BLaER1 treated with 17β-estradiol and CSF1 and Interleukin-3, amounts not matched to agents 10 nM and 100 nM (cell line): ENCODE results near the gene BAIAP3.
A peak's percentile ranks its signal among the peaks of the same experiment; 100 is the strongest.
"Not testable (repeated sequence)": the region's sequence is repeated elsewhere in the genome, so short reads cannot be mapped to it uniquely, and the experiment has no call there.

Experiments
- H3K27ac ChIP-seq, 11 experiments: shearing (Covaris generic); formaldehyde crosslinking; 2 replicates each; pipeline ENCODE4 v1.8.1; 2022
- H3K27me3 ChIP-seq, 11 experiments: shearing (Covaris generic); formaldehyde crosslinking; 2 replicates each; pipeline ENCODE4 v1.8.1; 2022
- H3K36me3 ChIP-seq, 11 experiments: shearing (Covaris generic); formaldehyde crosslinking; 2 replicates each; pipeline ENCODE4 v1.8.1; 2022
- H3K4me1 ChIP-seq, 10 experiments: shearing (Covaris generic); formaldehyde crosslinking; 2 replicates each; pipeline ENCODE4 v1.8.1; 2022
- H3K4me2 ChIP-seq, 11 experiments: shearing (Covaris generic); formaldehyde crosslinking; 2 replicates each; pipeline ENCODE4 v1.8.1; 2022
- H3K4me3 ChIP-seq, 10 experiments: shearing (Covaris generic); formaldehyde crosslinking; 2 replicates each; pipeline ENCODE4 v1.8.1; 2022
- H3K9ac ChIP-seq, 11 experiments: shearing (Covaris generic); formaldehyde crosslinking; 2 replicates each; pipeline ENCODE4 v1.8.1; 2022
- H3K9me3 ChIP-seq, 11 experiments: shearing (Covaris generic); formaldehyde crosslinking; replicated peaks in 1 of 11; 2 replicates each; pipeline ENCODE4 v1.8.1; 2022
- H4K20me1 ChIP-seq, 11 experiments: shearing (Covaris generic); formaldehyde crosslinking; 2 replicates each; pipeline ENCODE4 v1.8.1; 2022
- Cebpa-rat ChIP-seq, 11 experiments: shearing (Covaris generic); IDR thresholded peaks; 2 replicates each; pipeline ENCODE4 v1.8.1; 2022

Gene BAIAP3

DNA sequence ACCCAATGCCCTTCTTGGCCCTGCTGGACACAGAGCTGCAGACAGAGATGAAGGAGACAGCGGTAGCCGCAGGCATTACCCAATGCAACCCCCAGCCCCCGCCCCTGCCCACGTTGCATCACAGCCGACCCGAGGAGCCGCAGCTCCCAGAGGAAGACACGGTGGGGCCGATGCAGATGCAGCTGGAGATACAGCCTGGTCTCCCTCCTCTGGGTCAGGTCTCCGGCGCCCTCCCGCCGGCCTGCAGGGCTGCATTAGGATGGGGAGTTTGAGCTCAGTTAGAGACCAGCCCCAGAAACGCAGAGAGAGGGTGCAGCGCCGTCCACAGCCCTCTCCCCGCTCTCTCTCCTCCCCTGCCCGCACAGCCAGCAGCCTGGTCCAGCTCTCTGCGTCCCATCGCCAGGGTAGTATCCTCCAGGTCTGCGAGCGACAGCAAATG is 43.4 kb upstream of the BAIAP3 start:
- H3K27ac ChIP-seq, result peak overlapping the region in 8 of 11 experiments; percentile 74 to 93 (median 82); a peak in 17 of 22 replicates
- H3K9ac ChIP-seq, result peak overlapping the region in 9 of 11 experiments; percentile 18 to 85 (median 74); a peak in 16 of 22 replicates
- no peaks in the 10 kb centered on the region for H4K20me1 ChIP-seq
- peaks cover 34 to 75% (median 70%) of the 10 kb centered on the region in 10 experiments for H3K4me1 ChIP-seq
- H3K4me2 ChIP-seq, result peak overlapping the region; percentile 68 to 99 (median 94)
- peak overlapping the region in 8 of 10 experiments; percentile 0 to 63 (median 51); a peak in 14 of 20 replicates for H3K4me3 ChIP-seq
- no peaks in the 10 kb centered on the region for H3K36me3 ChIP-seq
- TF ChIP-seq Cebpa-rat (IDR thresholded peaks at IDR 0.05), result peak in 9 of 11 experiments; percentile 10 to 98 (median 91); a peak in 16 of 22 replicates
- H3K27me3 ChIP-seq, result peaks cover 0 to 36% (median 11%) of the 10 kb centered on the region in 11 experiments; a peak in 15 of 22 replicates
- no peaks in the 10 kb centered on the region for H3K9me3 ChIP-seq

DNA sequence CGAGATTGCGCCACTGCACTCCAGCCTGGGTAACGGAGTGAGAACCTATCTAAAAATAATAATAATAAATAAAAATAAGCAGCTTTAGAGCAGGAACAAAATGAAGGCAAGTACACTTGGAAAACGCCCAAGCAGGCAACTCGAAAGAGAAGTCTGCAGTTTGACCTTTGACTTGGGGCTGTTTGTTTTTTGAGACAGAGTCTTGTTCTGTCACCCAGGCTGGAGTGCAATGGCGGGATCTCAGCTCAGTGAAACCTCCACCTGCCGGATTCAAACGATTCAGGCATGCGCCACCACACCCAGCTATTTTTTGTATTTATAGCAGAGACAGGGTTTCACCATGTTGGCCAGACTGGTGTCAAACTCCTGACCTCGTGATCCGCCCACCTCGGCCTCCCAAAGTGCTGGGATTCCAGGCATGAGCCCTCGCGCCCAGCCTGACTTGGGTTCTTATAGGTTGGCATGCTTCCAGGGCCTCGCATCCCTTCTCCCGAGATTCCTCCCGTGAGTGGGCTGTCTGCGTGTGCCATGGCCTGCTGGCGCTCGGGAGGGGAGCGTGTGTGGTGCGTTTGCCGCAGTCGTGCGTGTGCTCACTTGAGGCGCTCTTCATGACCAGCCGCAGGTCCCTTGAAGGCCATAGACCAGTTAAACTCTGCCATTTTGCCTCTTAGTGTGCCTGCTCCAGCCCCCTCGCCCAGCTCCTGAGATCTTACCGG is 42.4 kb upstream of the BAIAP3 start:
- Histone ChIP-seq H3K27ac (peak overlapping the region in 8 of 11 experiments; percentile 71 to 93 (median 82); a peak in 15 of 22 replicates), H3K27me3 (peaks cover 0 to 28% (median 11%) of the 10 kb centered on the region in 11 experiments; a peak in 14 of 22 replicates), H3K4me1 (peaks cover 37 to 85% (median 75%) of the 10 kb centered on the region in 10 experiments), H3K9me3 (no peaks in the 10 kb centered on the region), H3K4me2 (peak overlapping the region; percentile 9 to 99 (median 94); a peak in 20 of 22 replicates), H4K20me1 (no peaks in the 10 kb centered on the region), H3K36me3 (no peaks in the 10 kb centered on the region), H3K4me3 (peak overlapping the region in 1 of 10 experiments; percentile 63; a peak in 2 of 20 replicates), H3K9ac (peak overlapping the region in 8 of 11 experiments; percentile 63 to 85 (median 76); a peak in 11 of 22 replicates)
- no peak for TF ChIP-seq Cebpa-rat (IDR thresholded peaks at IDR 0.05)

GRCh38 chr16:1291576-1291974 is 41.9 kb upstream of the BAIAP3 start:
- Histone ChIP-seq H3K9me3 (no peaks in the 10 kb centered on the region), H3K4me2 (peak overlapping the region; percentile 9 to 99 (median 94); a peak in 19 of 22 replicates), H3K36me3 (no peaks in the 10 kb centered on the region), H3K27ac (peak overlapping the region in 8 of 11 experiments; percentile 71 to 93 (median 82); a peak in 15 of 22 replicates), H3K4me1 (peaks cover 42 to 88% (median 77%) of the 10 kb centered on the region in 10 experiments), H3K4me3 (no peak overlapping the region), H3K27me3 (peaks cover 0 to 26% (median 11%) of the 10 kb centered on the region in 11 experiments; a peak in 11 of 22 replicates), H4K20me1 (no peaks in the 10 kb centered on the region), H3K9ac (peak overlapping the region in 4 of 11 experiments; percentile 36 to 85 (median 79); a peak in 6 of 22 replicates)
- TF ChIP-seq Cebpa-rat (IDR thresholded peaks at IDR 0.05), result no peak

DNA sequence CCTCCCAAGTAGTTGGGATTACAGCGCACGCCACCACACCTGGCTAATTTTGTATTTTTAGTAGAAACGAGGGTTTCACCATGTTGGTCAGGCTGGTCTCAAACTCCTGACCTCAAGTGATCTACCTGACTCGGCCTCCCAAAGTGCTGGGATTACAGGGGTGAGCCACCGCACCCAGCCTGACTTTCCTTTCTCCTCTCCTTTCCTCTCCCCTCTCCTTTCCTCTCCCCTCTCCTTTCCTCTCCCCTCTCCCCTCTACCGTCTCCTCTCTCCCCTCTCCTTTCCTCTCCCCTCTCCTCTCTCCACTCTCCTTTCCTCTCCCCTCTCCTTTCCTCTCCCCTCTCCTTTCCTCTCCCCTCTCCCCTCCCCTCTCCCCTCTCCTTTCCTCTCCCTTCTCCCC is 41.2 kb upstream of the BAIAP3 start:
- H3K36me3 ChIP-seq, H3K9me3 ChIP-seq, H4K20me1 ChIP-seq, H3K4me3 ChIP-seq: not testable (repeated sequence)
- peak overlapping the region in 7 of 11 experiments; percentile 77 to 93 (median 86); a peak in 10 of 22 replicates for H3K27ac ChIP-seq
- H3K9ac ChIP-seq, result peak overlapping the region in 2 of 11 experiments; percentile 79 to 85; a peak in 4 of 22 replicates
- peaks cover 48 to 95% (median 83%) of the 10 kb centered on the region in 10 experiments for H3K4me1 ChIP-seq
- peak overlapping the region in 9 of 11 experiments; percentile 88 to 99 (median 97); a peak in 16 of 22 replicates for H3K4me2 ChIP-seq
- peaks cover 0 to 24% (median 11%) of the 10 kb centered on the region in 11 experiments; a peak in 10 of 22 replicates for H3K27me3 ChIP-seq

GRCh38 chr16:1292808-1293207 is 40.6 kb upstream of the BAIAP3 start:
- Histone ChIP-seq H3K27me3 (peaks cover 0 to 18% (median 5%) of the 10 kb centered on the region in 11 experiments; a peak in 9 of 22 replicates), H3K4me2 (peak overlapping the region in 9 of 11 experiments; percentile 60 to 78 (median 69); a peak in 18 of 22 replicates), H3K27ac (peak overlapping the region in 8 of 11 experiments; percentile 59 to 76 (median 68); a peak in 14 of 22 replicates)

GRCh38 chr16:1293921-1294656 is 39.4 kb upstream of the BAIAP3 start:
- H3K4me3 ChIP-seq, result no peak overlapping the region
- H4K20me1 ChIP-seq, result no peaks in the 10 kb centered on the region
- H3K36me3 ChIP-seq, result no peaks in the 10 kb centered on the region
- peak overlapping the region in 9 of 11 experiments; percentile 44 to 76 (median 67); a peak in 14 of 22 replicates for H3K27ac ChIP-seq
- no peaks in the 10 kb centered on the region for H3K9me3 ChIP-seq
- peak overlapping the region; percentile 40 to 78 (median 68); a peak in 21 of 22 replicates for H3K4me2 ChIP-seq
- H3K27me3 ChIP-seq, result peaks cover 0 to 12% (median under 1%) of the 10 kb centered on the region in 11 experiments; a peak in 6 of 22 replicates
- H3K4me1 ChIP-seq, result peaks cover 53 to 88% (median 78%) of the 10 kb centered on the region in 10 experiments
- no peak for TF ChIP-seq Cebpa-rat (IDR thresholded peaks at IDR 0.05)
- H3K9ac ChIP-seq, result peak overlapping the region in 5 of 11 experiments; percentile 6 to 53 (median 33); a peak in 5 of 22 replicates

More at GRCh38 chr16:1292808-1293207, 40.6 kb upstream of the BAIAP3 start:
- H3K36me3 ChIP-seq, H3K9me3 ChIP-seq, H4K20me1 ChIP-seq, H3K4me3 ChIP-seq: not testable (repeated sequence)
- H3K4me1 ChIP-seq, result peaks cover 53 to 97% (median 85%) of the 10 kb centered on the region in 10 experiments
- peak overlapping the region in 4 of 11 experiments; percentile 6 to 46 (median 32); a peak in 3 of 22 replicates for H3K9ac ChIP-seq

- H3K9me3 ChIP-seq, result no peaks in the 10 kb centered on the region
- TF ChIP-seq Cebpa-rat (IDR thresholded peaks at IDR 0.05), result no peak
- peaks cover 42 to 77% (median 67%) of the 10 kb centered on the region in 10 experiments for H3K4me1 ChIP-seq
- peaks cover 0 to 1% (median 0%) of the 10 kb centered on the region in 11 experiments; a peak in 2 of 22 replicates for H3K27me3 ChIP-seq
- H3K36me3 ChIP-seq, result no peaks in the 10 kb centered on the region
- H4K20me1 ChIP-seq, result no peaks in the 10 kb centered on the region
- peak overlapping the region in 6 of 11 experiments; percentile 10 to 78 (median 64); a peak in 4 of 22 replicates for H3K4me2 ChIP-seq
- H3K4me3 ChIP-seq, result no peak overlapping the region
- no peak overlapping the region for H3K9ac ChIP-seq
- H3K27ac ChIP-seq, result no peak overlapping the region
Measured at GRCh38 chr16:1295465-1295864, 38.0 kb upstream of the BAIAP3 start.

- not testable (repeated sequence) for H3K27me3 ChIP-seq
- peak overlapping the region; percentile 6 to 82 (median 45); a peak in 21 of 22 replicates for H3K4me2 ChIP-seq
Measured at GRCh38 chr16:1296688-1297017, 36.8 kb upstream of the BAIAP3 start.

More at GRCh38 chr16:1296688-1297017, 36.8 kb upstream of the BAIAP3 start:
- Histone ChIP-seq H3K27ac (peak overlapping the region in 7 of 11 experiments; percentile 17 to 59 (median 27); a peak in 9 of 22 replicates), H3K4me1 (peaks cover 32 to 77% (median 67%) of the 10 kb centered on the region in 10 experiments)
- H4K20me1 ChIP-seq, H3K9me3 ChIP-seq, H3K4me3 ChIP-seq, H3K36me3 ChIP-seq, H3K9ac ChIP-seq: not testable (repeated sequence)
